HCT116 (cell line): ENCODE measurements around the gene MESP2. TPM values are rescaled to one million over a fixed set of nuclear protein-coding genes. Genes with fewer than 3 reads are reported as not detected.

Source experiments
- ATAC-seq: fragments of 200-7000 bp; cut with Tn5 transposase; 2 replicates; pipeline ENCODE4 v1.9.1; 2020; ENCODE audit warnings: mild to moderate bottlenecking, moderate library complexity
- BruUV-seq: library from RNA; stranded (reverse); fragments of 400-500 nt; replicated peaks from 2 replicates; lab custom pipeline; 2021; lab: Mats Ljungman, UMichigan
- CTCF ChIA-PET: fragments of 300-600 bp; sonication (Branson Sonifier 250); formaldehyde crosslinking; loops from one replicate; lab custom pipeline; 2021; ENCODE audit warnings: antibody characterized with exemption; lab: Charles Lee
- POLR2A ChIA-PET: fragments of 300-600, 350-600 bp; sonication (Branson Sonifier 250); formaldehyde crosslinking; loops from one replicate; lab custom pipeline; 2021; ENCODE audit warnings: antibody characterized with exemption; lab: Charles Lee
- RAD21 ChIA-PET, 2 experiments: fragments of 300-600 bp; sonication (Branson Sonifier 250); formaldehyde crosslinking; loops; one replicate each; lab custom pipeline; 2023; ENCODE audit warnings: low total read pairs in 2 of 2; ENCODE audit not compliant: uncharacterized antibody in 2 of 2, unreplicated experiment in 2 of 2, low non-redundant PET in 1 of 2; lab: Charles Lee
- DNase-seq: peaks from one replicate; pipeline ENCODE4 v3.0.0-alpha.2; 2010; ENCODE audit warnings: low read depth, low spot score
- H2AFZ ChIP-seq: fragments of 200-600 bp; shearing (Covaris generic), sonication (generic); 2 replicates; pipeline ENCODE4 v1.6.1; 2017; ENCODE audit warnings: low read depth, mixed run types, mixed read lengths, antibody characterized with exemption, low read length; ENCODE audit not compliant: poor library complexity, severe bottlenecking
- H3K27ac ChIP-seq: 2 replicates; pipeline ENCODE4 v1.5.1; 2012; ENCODE audit warnings: low read depth, low read length
- H3K27me3 ChIP-seq: fragments of 200-600 bp; sonication (generic); 2 replicates; pipeline ENCODE4 v1.6.1; 2016; ENCODE audit warnings: mixed run types, low read length, mixed read lengths; ENCODE audit not compliant: insufficient read depth
- H3K36me3 ChIP-seq, 2 experiments: fragments of 200-500 bp in 1 of 2; fragments of 200-600 bp in 1 of 2; sonication (Bioruptor generic) in 1 of 2; sonication (generic) in 1 of 2; 2 replicates each; pipeline versions ENCODE4 v1.5.1 to v1.6.1; 2014 to 2016; ENCODE audit warnings: low read length in 2 of 2, inconsistent platforms in 1 of 2, mixed read lengths in 1 of 2, mixed run types in 1 of 2; ENCODE audit not compliant: insufficient read depth in 2 of 2, control insufficient read depth in 1 of 2
- H3K4me1 ChIP-seq, 2 experiments: fragments of 200-600 bp in 1 of 2; sonication (generic) in 1 of 2; 2 replicates each; pipeline versions ENCODE4 v1.5.1 to v1.6.1; 2012 to 2017; ENCODE audit warnings: low read length in 2 of 2, inconsistent platforms in 1 of 2, mild to moderate bottlenecking in 1 of 2, mixed read lengths in 1 of 2, mixed run types in 1 of 2, moderate library complexity in 1 of 2; ENCODE audit not compliant: insufficient read depth in 2 of 2, control insufficient read depth in 1 of 2
- H3K4me2 ChIP-seq: fragments of 200-600 bp; sonication (generic); 2 replicates; pipeline ENCODE4 v1.6.1; 2017; ENCODE audit warnings: mixed run types, low read length, mixed read lengths
- H3K4me3 ChIP-seq, 2 experiments: fragments of 200-600 bp in 1 of 2; sonication (generic) in 1 of 2; replicated peaks in 1 of 2; 2 replicates each; pipeline ENCODE4 v1.5.1; 2011 to 2016; ENCODE audit warnings: low read length in 2 of 2, control low read depth in 1 of 2, low read depth in 1 of 2, mild to moderate bottlenecking in 1 of 2, mixed read lengths in 1 of 2, mixed run types in 1 of 2
- H3K79me2 ChIP-seq: fragments of 200-600 bp; sonication (generic); 2 replicates; pipeline ENCODE4 v1.6.1; 2017; ENCODE audit warnings: mild to moderate bottlenecking, mixed run types, low read length, moderate library complexity, mixed read lengths; ENCODE audit not compliant: insufficient read depth
- H3K9ac ChIP-seq: fragments of 200-600 bp; sonication (generic); 2 replicates; pipeline ENCODE4 v1.6.1; 2016; ENCODE audit warnings: low read length, mixed read lengths
- H3K9me2 ChIP-seq: fragments of 200-600 bp; sonication (generic), shearing (Covaris generic); 2 replicates; pipeline ENCODE4 v1.6.1; 2017; ENCODE audit warnings: mixed run types, mild to moderate bottlenecking, moderate library complexity; ENCODE audit not compliant: insufficient read depth
- H3K9me3 ChIP-seq, 2 experiments: fragments of 200-500 bp in 1 of 2; fragments of 200-600 bp in 1 of 2; sonication (Bioruptor generic) in 1 of 2; sonication (generic) in 1 of 2; 2 replicates each; pipeline ENCODE4 v1.6.1; 2014 to 2017; ENCODE audit warnings: low read length in 2 of 2, mixed read lengths in 2 of 2, inconsistent platforms in 1 of 2, low read depth in 1 of 2, mild to moderate bottlenecking in 1 of 2, mixed run types in 1 of 2, moderate library complexity in 1 of 2; ENCODE audit not compliant: control insufficient read depth in 1 of 2, insufficient read depth in 1 of 2
- H4K20me1 ChIP-seq: fragments of 200-600 bp; sonication (generic), shearing (Covaris generic); 2 replicates; pipeline ENCODE4 v1.6.1; 2017; ENCODE audit warnings: mixed run types, mild to moderate bottlenecking, moderate library complexity; ENCODE audit not compliant: insufficient read depth
- CBX3 ChIP-seq: IDR thresholded peaks from 2 replicates; pipeline ENCODE4 v1.6.1; 2012; ENCODE audit warnings: low read depth
- EGR1 ChIP-seq: IDR thresholded peaks from 2 replicates; pipeline ENCODE4 v1.6.1; 2012; ENCODE audit warnings: low read depth
- ELF1 ChIP-seq: IDR thresholded peaks from 2 replicates; pipeline ENCODE4 v1.6.1; 2012; ENCODE audit warnings: low read depth, borderline replicate concordance
- EZH2 ChIP-seq: fragments of 200-600 bp; sonication (generic); IDR thresholded peaks from 2 replicates; pipeline ENCODE4 v1.6.1; 2017; ENCODE audit warnings: antibody characterized with exemption, mixed run types
- FOSL1 ChIP-seq: IDR thresholded peaks from 2 replicates; pipeline ENCODE4 v1.6.1; 2012; ENCODE audit warnings: low read depth
- JUND ChIP-seq: IDR thresholded peaks from 2 replicates; pipeline ENCODE4 v1.6.1; 2012
- POLR2A ChIP-seq: IDR thresholded peaks from 2 replicates; pipeline ENCODE4 v1.7.0; 2011; ENCODE audit warnings: borderline replicate concordance; ENCODE audit not compliant: insufficient read depth, insufficient read length; ENCODE audit errors: extremely low read depth
- POLR2AphosphoS5 ChIP-seq: IDR thresholded peaks from 2 replicates; pipeline ENCODE4 v1.6.1; 2011; ENCODE audit warnings: mild to moderate bottlenecking, low read depth, low read length, moderate library complexity
- RAD21 ChIP-seq: IDR thresholded peaks from 2 replicates; pipeline ENCODE4 v1.6.1; 2012; ENCODE audit warnings: low read depth, mild to moderate bottlenecking
- SIN3A ChIP-seq: IDR thresholded peaks from 2 replicates; pipeline ENCODE4 v1.6.1; 2012; ENCODE audit warnings: low read depth
- TCF7L2 ChIP-seq: IDR thresholded peaks from 2 replicates; pipeline ENCODE4 v1.7.0; 2011; ENCODE audit warnings: borderline replicate concordance, inconsistent platforms; ENCODE audit not compliant: insufficient read depth, insufficient read length; ENCODE audit errors: extremely low read depth
- ZBTB33 ChIP-seq: IDR thresholded peaks from 2 replicates; pipeline ENCODE4 v1.6.1; 2011; ENCODE audit warnings: mild to moderate bottlenecking, low read length, moderate library complexity; ENCODE audit not compliant: insufficient replicate concordance; ENCODE audit errors: extremely low read depth
- ZFX ChIP-seq: fragments of 450-650 bp; IDR thresholded peaks from 2 replicates; pipeline ENCODE4 v1.6.1; 2017
- intact Hi-C: fragments of 100-400 bp; cut with micrococcal nuclease; formaldehyde crosslinking; loops from 2 replicates; pipeline ENCODE4 v1.10.0; 2022
- total RNA-seq: library from RNA; stranded (reverse); gene quantifications from one replicate; pipeline ENCODE4 v1.2.1, GENCODE V29; 2021; ENCODE audit not compliant: unreplicated experiment
- TF ChIP-seq, protein P1 (sequence below): IDR thresholded peaks from 2 replicates; pipeline ENCODE4 v1.6.1; 2012
- TF ChIP-seq, protein P2 (sequence below): IDR thresholded peaks from 2 replicates; pipeline ENCODE4 v1.6.1; 2012; ENCODE audit warnings: low read depth

MESP2 gene
- total RNA-seq, 1 experiment from 2014 or later, result 0.20 TPM

GRCh38 chr15:89799918-89800498, 23.9 kb downstream of the MESP2 start:
- Histone ChIP-seq H3K9ac (no peak overlapping the region), H3K4me2 (no peak overlapping the region), H3K9me2 (no peaks in the 10 kb centered on the region), H2AFZ (no peak overlapping the region), H3K4me3 (no peak overlapping the region), H3K27me3 (no peaks in the 10 kb centered on the region), H3K9me3 (no peaks in the 10 kb centered on the region), H4K20me1 (no peaks in the 10 kb centered on the region), H3K79me2 (no peaks in the 10 kb centered on the region), H3K36me3 (no peaks in the 10 kb centered on the region), H3K27ac (no peak overlapping the region), H3K4me1 (no peaks in the 10 kb centered on the region)
- intact Hi-C loops, result no loop called here
- no peak for ATAC-seq
- POLR2A ChIA-PET, result no interaction called here
- no peak for DNase-seq
- TF ChIP-seq, protein P1, sequence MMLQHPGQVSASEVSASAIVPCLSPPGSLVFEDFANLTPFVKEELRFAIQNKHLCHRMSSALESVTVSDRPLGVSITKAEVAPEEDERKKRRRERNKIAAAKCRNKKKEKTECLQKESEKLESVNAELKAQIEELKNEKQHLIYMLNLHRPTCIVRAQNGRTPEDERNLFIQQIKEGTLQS, result no peak
- no peak for TF ChIP-seq EZH2
- TF ChIP-seq, protein P2, sequence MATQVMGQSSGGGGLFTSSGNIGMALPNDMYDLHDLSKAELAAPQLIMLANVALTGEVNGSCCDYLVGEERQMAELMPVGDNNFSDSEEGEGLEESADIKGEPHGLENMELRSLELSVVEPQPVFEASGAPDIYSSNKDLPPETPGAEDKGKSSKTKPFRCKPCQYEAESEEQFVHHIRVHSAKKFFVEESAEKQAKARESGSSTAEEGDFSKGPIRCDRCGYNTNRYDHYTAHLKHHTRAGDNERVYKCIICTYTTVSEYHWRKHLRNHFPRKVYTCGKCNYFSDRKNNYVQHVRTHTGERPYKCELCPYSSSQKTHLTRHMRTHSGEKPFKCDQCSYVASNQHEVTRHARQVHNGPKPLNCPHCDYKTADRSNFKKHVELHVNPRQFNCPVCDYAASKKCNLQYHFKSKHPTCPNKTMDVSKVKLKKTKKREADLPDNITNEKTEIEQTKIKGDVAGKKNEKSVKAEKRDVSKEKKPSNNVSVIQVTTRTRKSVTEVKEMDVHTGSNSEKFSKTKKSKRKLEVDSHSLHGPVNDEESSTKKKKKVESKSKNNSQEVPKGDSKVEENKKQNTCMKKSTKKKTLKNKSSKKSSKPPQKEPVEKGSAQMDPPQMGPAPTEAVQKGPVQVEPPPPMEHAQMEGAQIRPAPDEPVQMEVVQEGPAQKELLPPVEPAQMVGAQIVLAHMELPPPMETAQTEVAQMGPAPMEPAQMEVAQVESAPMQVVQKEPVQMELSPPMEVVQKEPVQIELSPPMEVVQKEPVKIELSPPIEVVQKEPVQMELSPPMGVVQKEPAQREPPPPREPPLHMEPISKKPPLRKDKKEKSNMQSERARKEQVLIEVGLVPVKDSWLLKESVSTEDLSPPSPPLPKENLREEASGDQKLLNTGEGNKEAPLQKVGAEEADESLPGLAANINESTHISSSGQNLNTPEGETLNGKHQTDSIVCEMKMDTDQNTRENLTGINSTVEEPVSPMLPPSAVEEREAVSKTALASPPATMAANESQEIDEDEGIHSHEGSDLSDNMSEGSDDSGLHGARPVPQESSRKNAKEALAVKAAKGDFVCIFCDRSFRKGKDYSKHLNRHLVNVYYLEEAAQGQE, result no peak
- TF ChIP-seq ZBTB33, result no peak
- TF ChIP-seq POLR2AphosphoS5, result no peak
- no peak for TF ChIP-seq FOSL1
- no peak for TF ChIP-seq RAD21
- no peak for TF ChIP-seq CBX3
- TF ChIP-seq JUND, result no peak
- TF ChIP-seq POLR2A, result no peak
- no peak for TF ChIP-seq EGR1
- no peak for TF ChIP-seq ELF1
- no peak for TF ChIP-seq ZFX
- no peak for TF ChIP-seq SIN3A
- TF ChIP-seq TCF7L2, result no peak
- CTCF ChIA-PET, result no interaction called here
- no TSS peak for BruUV-seq
- RAD21 ChIA-PET, result no interaction called here
